GM20000 (cell line): ENCODE measurements around the gene LYRM1.

Experiments used
- DNase-seq: peaks from one replicate; pipeline ENCODE4 v3.0.0; 2012; ENCODE audit warnings: low spot score
- CTCF ChIP-seq: IDR thresholded peaks from 2 replicates; pipeline ENCODE4 v1.5.1; 2012; ENCODE audit warnings: mild to moderate bottlenecking, control low read depth; ENCODE audit errors: extremely low read depth, missing control alignments

LYRM1 gene

GRCh38 chr16:20874088-20874581 is 26.4 kb upstream of the LYRM1 start:
- DNase-seq = no peak
- no peak for TF ChIP-seq CTCF

- TF ChIP-seq CTCF = no peak
- no peak for DNase-seq
Measured at GRCh38 chr16:20875355-20875650, 25.3 kb upstream of the LYRM1 start.

- no peak for TF ChIP-seq CTCF
- no peak for DNase-seq
Measured at GRCh38 chr16:20878682-20879147, 21.9 kb upstream of the LYRM1 start.

GRCh38 chr16:20879175-20880040 is 21.2 kb upstream of the LYRM1 start:
- peak; percentile 43 for DNase-seq
- no peak for TF ChIP-seq CTCF

GRCh38 chr16:20880867-20881502 is 19.6 kb upstream of the LYRM1 start:
- DNase-seq = no peak
- TF ChIP-seq CTCF = no peak

- no peak for TF ChIP-seq CTCF
- DNase-seq = no peak
Measured at GRCh38 chr16:20881503-20881878, 19.1 kb upstream of the LYRM1 start.

- no peak for DNase-seq
- no peak for TF ChIP-seq CTCF
Measured at GRCh38 chr16:20883554-20884239, 16.9 kb upstream of the LYRM1 start.
